Measurements from ENCODE around the gene LCN1.

- TF ChIP-seq POLR2AphosphoS5 (IDR thresholded peaks at IDR 0.05): no peak
- TF ChIP-seq CTCF (IDR thresholded peaks at IDR 0.05): no peak
- TF ChIP-seq POLR2A (IDR thresholded peaks at IDR 0.05): no peak
Observed at GRCh38 chr9:135486267-135487065, 34.8 kb upstream of the LCN1 start.

Data from gastroesophageal sphincter (tissue), 3 donors.